Erythroblast (primary cell): ENCODE results near the gene CSNK1D.

ENCODE experiments used
- GATA1 ChIP-seq: IDR thresholded peaks from 2 replicates; pipeline ENCODE4 v1.6.1; 2011; ENCODE audit warnings: low read depth, mild to moderate bottlenecking, control low read depth, low read length, moderate library complexity
- POLR2A ChIP-seq: IDR thresholded peaks from 2 replicates; pipeline ENCODE4 v1.6.1; 2011; ENCODE audit warnings: mild to moderate bottlenecking, low read length

GRCh38 chr17:82320140-82320840 lies 46.8 kb upstream of the CSNK1D start:
- TF ChIP-seq POLR2A (no peak), GATA1 (no peak)
